Adrenal gland (tissue), 12 donors: ENCODE results near the gene NLRC3. TPM values are rescaled to one million over a fixed set of nuclear protein-coding genes. Genes with fewer than 3 reads are reported as not detected.

ENCODE experiments used
- DNase-seq, 7 donors: peaks; one replicate each; pipeline ENCODE4 v3.0.0-alpha.2; 2019 to 2020
- H3K27ac ChIP-seq, 5 donors: fragments of 200-600 bp; sonication (generic) in 4 of 5; 1 replicate in 3 of 5; 2 replicates in 2 of 5; pipeline versions ENCODE4 v1.5.1 to v1.8.0; 2016 to 2020; ENCODE audit warnings: mild to moderate bottlenecking in 1 of 5
- H3K27me3 ChIP-seq: fragments of 200-600 bp; 2 replicates; pipeline ENCODE4 v1.8.0; 2021
- H3K36me3 ChIP-seq, 2 donors: fragments of 200-600 bp; replicated peaks in 1 of 2; 1 replicate in 1 of 2; 2 replicates in 1 of 2; pipeline versions ENCODE4 v1.5.1 to v1.8.0; 2018 to 2022
- H3K4me1 ChIP-seq, 2 donors: fragments of 200-600 bp; replicated peaks in 1 of 2; 1 replicate in 1 of 2; 2 replicates in 1 of 2; pipeline versions ENCODE4 v1.5.1 to v1.8.0; 2018 to 2021
- H3K4me3 ChIP-seq, 4 donors: fragments of 200-600 bp; sonication (generic) in 3 of 4; one replicate each; pipeline ENCODE4 v1.5.1; 2016 to 2018
- H3K9me3 ChIP-seq, 3 donors: fragments of 200-600 bp; sonication (generic) in 1 of 3; replicated peaks in 1 of 3; 1 replicate in 2 of 3; 2 replicates in 1 of 3; pipeline versions ENCODE4 v1.5.1 to v1.8.0; 2016 to 2021
- POLR2A ChIP-seq, 2 donors: fragments of 450-650 bp; IDR thresholded peaks; one replicate each; pipeline ENCODE4 v1.6.1; 2017; ENCODE audit warnings: antibody characterized with exemption in 2 of 2, mild to moderate bottlenecking in 2 of 2, moderate library complexity in 1 of 2
- WGBS, 4 donors: extraction: QIAGEN DNeasy Blood & Tissue Kit in 2 of 4; methylation state at CpG; one replicate each; pipeline versions ENCODE4 v1.1.5 to v1.1.7; 2013 to 2017; 5-methylcytosine and 5-hydroxymethylcytosine counted together
- intact Hi-C, 2 donors: fragments of 100-400 bp; cut with DNase I; formaldehyde crosslinking; loops; one replicate each; pipeline versions ENCODE4 v1.14.1 to v1.15.0; 2022 to 2023
- polyA plus RNA-seq, 3 donors: library from polyadenylated mRNA; stranded (reverse); fragments of 200-250 nt in 2 of 3; fragments of 350-450 nt in 1 of 3; fragmentation: Illumina TruSeq in 1 of 3; extraction: RNeasy Lipid Tissue Mini Kit (QIAGEN cat#74804) in 1 of 3; gene quantifications; one replicate each; pipeline ENCODE4 v1.2.3, GENCODE V29; 2013 to 2014
- total RNA-seq, 9 donors: library from RNA; depleted of rRNA in 4 of 9; stranded (reverse); fragments of >200 nt in 4 of 9; fragments of 120-200 nt in 1 of 9; fragmentation: NEBNext Ultra II Directional in 1 of 9; extraction: Animal tissue kit (Norgen Biotek cat#: 25700) in 1 of 9; gene quantifications; one replicate each; pipeline versions ENCODE4 v1.1.0 to v1.2.4, GENCODE V29; 2013 to 2023
- TF ChIP-seq, protein P1 (sequence below), 6 experiments: fragments of 450-650 bp in 4 of 6; fragments of 200-600 bp in 2 of 6; sonication (generic) in 1 of 6; IDR thresholded peaks; 1 replicate in 5 of 6; 2 replicates in 1 of 6; pipeline versions ENCODE4 v1.5.1 to v1.8.0; 2016 to 2021; ENCODE audit warnings: antibody characterized with exemption in 6 of 6, mild to moderate bottlenecking in 2 of 6, moderate library complexity in 1 of 6
- donor health status: healthy with polysubstance abuse.
- donor health status: Bipolar disorder and iron deficiency.
- donor health status: DM: yes; HTN: yes; CAD: no.
- donor health status: DM: no; HTN: no; CAD: no.
- donor health status: DM: no; HTN: no; CAD: no.
- donor health status: DM: yes; HTN: yes; CAD: no.

Gene NLRC3
- total and polyA plus RNA-seq, 12 donors, result 0.29 to 2.5 (median 1.5) TPM

DNA sequence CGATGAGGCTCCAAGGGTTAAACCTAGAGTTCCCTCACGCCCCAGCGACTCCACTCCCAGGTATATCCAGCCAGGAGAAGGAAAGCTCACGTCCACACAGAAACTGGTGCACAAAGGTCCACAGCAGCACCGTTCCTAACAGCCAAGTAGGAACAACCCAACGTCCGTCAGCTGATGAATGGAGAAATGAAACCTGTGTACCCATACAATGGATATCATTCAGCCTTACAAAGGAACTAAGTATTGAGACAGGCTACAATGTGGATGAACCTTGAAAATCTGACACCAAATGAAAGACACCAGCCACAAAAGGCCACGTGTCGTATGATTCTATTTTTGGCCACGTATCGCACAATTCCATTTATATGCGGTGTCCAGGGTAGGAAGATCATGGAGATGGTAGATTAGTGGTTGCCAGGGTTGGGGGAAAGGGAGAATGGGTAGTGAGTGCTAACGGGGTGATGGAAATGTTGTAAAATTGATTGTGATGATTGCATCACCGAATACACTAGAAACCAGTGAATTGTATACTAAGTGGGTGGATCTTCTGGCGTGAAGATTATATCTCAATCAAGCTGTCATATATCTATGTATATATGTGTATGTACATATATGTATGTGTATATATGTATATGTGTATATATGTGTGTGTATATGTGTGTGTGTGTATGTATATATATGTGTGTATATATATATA is 30.1 kb downstream of the NLRC3 start:
- Histone ChIP-seq H3K4me3 (no peak overlapping the region), H3K9me3 (no peaks in the 10 kb centered on the region), H3K36me3 (no peaks in the 10 kb centered on the region), H3K27me3 (no peaks in the 10 kb centered on the region), H3K4me1 (no peaks in the 10 kb centered on the region), H3K27ac (no peak overlapping the region)
- no peak for DNase-seq
- WGBS, 4 donors, result 78 to 88% (median 84%) methylated on average over 15 of the region's 15 CpGs
- TF ChIP-seq, protein P1, sequence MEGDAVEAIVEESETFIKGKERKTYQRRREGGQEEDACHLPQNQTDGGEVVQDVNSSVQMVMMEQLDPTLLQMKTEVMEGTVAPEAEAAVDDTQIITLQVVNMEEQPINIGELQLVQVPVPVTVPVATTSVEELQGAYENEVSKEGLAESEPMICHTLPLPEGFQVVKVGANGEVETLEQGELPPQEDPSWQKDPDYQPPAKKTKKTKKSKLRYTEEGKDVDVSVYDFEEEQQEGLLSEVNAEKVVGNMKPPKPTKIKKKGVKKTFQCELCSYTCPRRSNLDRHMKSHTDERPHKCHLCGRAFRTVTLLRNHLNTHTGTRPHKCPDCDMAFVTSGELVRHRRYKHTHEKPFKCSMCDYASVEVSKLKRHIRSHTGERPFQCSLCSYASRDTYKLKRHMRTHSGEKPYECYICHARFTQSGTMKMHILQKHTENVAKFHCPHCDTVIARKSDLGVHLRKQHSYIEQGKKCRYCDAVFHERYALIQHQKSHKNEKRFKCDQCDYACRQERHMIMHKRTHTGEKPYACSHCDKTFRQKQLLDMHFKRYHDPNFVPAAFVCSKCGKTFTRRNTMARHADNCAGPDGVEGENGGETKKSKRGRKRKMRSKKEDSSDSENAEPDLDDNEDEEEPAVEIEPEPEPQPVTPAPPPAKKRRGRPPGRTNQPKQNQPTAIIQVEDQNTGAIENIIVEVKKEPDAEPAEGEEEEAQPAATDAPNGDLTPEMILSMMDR (IDR thresholded peaks at IDR 0.05), result no peak
- no peak for TF ChIP-seq POLR2A (IDR thresholded peaks at IDR 0.05)
- intact Hi-C loops, result no loop called here

DNA sequence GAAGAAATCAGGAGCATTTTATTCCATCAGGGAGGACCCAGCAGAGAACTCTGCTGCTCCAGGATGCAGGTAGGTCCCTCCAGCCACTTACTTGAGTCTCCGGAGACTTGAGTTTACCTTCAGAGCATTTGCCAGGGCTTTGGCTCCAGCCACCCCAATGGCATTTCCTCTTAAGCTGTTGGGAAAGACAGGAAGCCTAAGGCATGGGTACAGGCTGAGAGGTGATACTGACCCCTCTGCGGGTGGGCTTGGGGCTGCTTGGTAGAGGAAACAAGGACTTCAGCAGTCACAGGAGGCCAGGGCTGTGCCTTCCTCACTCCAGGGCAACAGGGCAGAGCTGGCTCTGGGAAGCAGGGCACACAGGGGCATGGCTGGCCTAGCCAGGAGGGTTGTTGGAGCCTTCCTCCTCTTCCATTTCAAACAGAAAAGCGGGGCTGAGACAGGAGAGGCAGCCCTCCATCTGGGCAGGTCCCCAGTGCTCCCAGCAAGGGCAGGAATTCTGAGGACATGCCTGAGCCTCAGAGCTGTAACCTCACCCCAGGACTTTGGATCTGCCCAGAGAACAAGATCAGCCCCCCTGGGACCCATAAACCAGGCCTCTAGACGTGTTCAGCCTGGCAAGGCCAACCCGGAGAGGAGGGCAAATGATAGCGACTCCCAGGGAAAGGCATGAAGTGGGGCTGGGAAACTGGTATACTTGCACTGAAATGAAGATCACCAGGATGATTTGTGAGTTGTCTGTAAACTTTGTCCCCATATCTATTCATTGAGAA is 34.4 kb downstream of the NLRC3 start:
- H3K27ac ChIP-seq, result no peak overlapping the region

DNA sequence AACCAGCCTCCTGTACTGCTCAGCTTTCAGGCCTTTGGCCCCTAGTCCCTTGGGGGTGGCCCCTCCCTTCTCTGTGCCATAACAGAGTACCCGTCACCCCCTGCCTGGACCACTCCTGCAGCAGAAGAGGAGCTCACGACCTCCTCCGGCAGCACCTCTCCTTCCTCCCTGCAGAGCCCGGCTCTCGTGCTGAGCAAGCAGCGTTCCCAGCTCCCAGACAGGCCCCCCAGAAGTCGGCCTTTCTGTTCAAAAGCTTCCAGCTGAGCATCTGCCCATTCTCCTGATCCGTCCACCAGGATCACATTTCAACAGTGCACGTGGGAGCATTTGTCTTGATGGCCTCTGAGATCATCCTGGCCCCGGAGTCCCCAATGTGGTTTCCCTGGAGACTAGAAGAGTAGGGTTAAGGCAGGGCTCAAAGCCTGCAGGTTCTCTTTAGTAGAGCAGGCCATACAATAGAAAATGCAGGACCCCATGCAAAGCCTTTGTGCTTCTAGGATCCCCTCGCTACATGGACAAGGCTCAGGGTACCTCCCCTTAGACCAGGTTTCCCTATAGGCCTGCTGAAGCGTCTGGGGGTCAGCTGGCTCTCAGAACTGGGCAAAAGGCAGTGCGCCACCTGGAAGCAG is 35.6 kb downstream of the NLRC3 start:
- no peaks in the 10 kb centered on the region for H3K27me3 ChIP-seq
- no peak overlapping the region for H3K27ac ChIP-seq
- H3K4me3 ChIP-seq, result no peak overlapping the region
- no peaks in the 10 kb centered on the region for H3K9me3 ChIP-seq
- DNase-seq, result no peak
- intact Hi-C loops, result no loop called here
- no peak for TF ChIP-seq POLR2A (IDR thresholded peaks at IDR 0.05)
- TF ChIP-seq, protein P1 (IDR thresholded peaks at IDR 0.05), result no peak
- H3K36me3 ChIP-seq, result peaks cover 0 to 22% of the 10 kb centered on the region in 2 donors
- 88 to 90% (median 88%) methylated on average over 13 of the region's 13 CpGs for WGBS, 4 donors
- peaks cover 0 to 4% of the 10 kb centered on the region in 2 donors for H3K4me1 ChIP-seq

More for the DNA sequence above, 34.4 kb downstream of the NLRC3 start:
- intact Hi-C loops, result no loop called here
- no peak for DNase-seq
- Histone ChIP-seq H3K9me3 (no peaks in the 10 kb centered on the region), H3K36me3 (peaks cover 0 to 18% of the 10 kb centered on the region in 2 donors), H3K4me3 (no peak overlapping the region), H3K4me1 (no peaks in the 10 kb centered on the region), H3K27me3 (no peaks in the 10 kb centered on the region)
- TF ChIP-seq, protein P1 (IDR thresholded peaks at IDR 0.05), result no peak
- 70 to 74% (median 73%) methylated on average over 6 of the region's 6 CpGs for WGBS, 4 donors

DNA sequence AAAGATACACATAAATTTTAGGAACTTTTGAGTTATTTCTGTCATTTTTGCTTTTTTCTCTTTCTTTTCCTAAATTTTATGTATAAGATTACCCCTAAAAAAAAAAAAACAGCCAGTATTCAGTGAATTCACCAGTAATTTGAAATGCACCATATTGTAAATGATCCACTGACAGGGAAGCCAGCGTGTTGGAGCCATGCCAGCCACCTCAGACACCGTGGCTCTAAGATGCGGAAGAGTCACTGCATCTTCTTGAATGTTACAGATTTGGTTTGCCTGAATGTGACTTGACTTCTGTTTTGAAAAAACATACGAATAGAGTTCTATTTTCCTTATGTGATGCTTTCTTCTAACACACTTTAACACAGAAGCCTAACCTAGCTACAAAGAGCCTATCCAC is 39.0 kb downstream of the NLRC3 start:
- TF ChIP-seq, protein P1 (IDR thresholded peaks at IDR 0.05), result no peak
- TF ChIP-seq POLR2A (IDR thresholded peaks at IDR 0.05), result no peak
- no peaks in the 10 kb centered on the region for H3K27me3 ChIP-seq
- no peak for DNase-seq
- peaks cover 0 to 4% of the 10 kb centered on the region in 2 donors for H3K4me1 ChIP-seq
- no peak overlapping the region for H3K4me3 ChIP-seq
- peaks cover 0 to 43% of the 10 kb centered on the region in 2 donors for H3K36me3 ChIP-seq
- 72 to 93% (median 90%) methylated on average over 4 of the region's 4 CpGs for WGBS, 4 donors
- H3K27ac ChIP-seq, result no peak overlapping the region
- intact Hi-C loops, result no loop called here
- no peaks in the 10 kb centered on the region for H3K9me3 ChIP-seq
